K562 (cell line): ENCODE data around the gene ZFAND2B. TPM values are rescaled to one million over a fixed set of nuclear protein-coding genes. Genes with fewer than 3 reads are reported as not detected.

Source experiments
- ETV1 ChIP-seq: fragments of 450-650 bp; conservative IDR thresholded peaks from 2 replicates; pipeline ENCODE4 v1.6.1; 2016; ENCODE audit warnings: missing genetic modification characterization, control low read depth, low read depth, missing compliant biosample characterization
- FOS ChIP-seq: IDR thresholded peaks from 3 replicates; pipeline ENCODE4 v1.6.1; 2011; ENCODE audit not compliant: insufficient read length; ENCODE audit errors: extremely low read depth
- MAFG ChIP-seq: fragments of 450-650 bp; conservative IDR thresholded peaks from 2 replicates; pipeline ENCODE4 v1.6.1; 2016; ENCODE audit warnings: missing genetic modification characterization, missing compliant biosample characterization
- NFE2 ChIP-seq: IDR thresholded peaks from 2 replicates; pipeline ENCODE4 v1.6.1; 2014; ENCODE audit warnings: antibody characterized with exemption, low read depth
- RBBP5 ChIP-seq: fragments of 200-600 bp; sonication (generic); IDR thresholded peaks from 2 replicates; pipeline ENCODE4 v1.6.1; 2012; ENCODE audit warnings: borderline replicate concordance, mild to moderate bottlenecking, low read length, control low read depth, inconsistent platforms; ENCODE audit not compliant: insufficient read depth, poor library complexity, severe bottlenecking
- polyA plus RNA-seq, 8 experiments: library from polyadenylated mRNA; depleted of rRNA in 4 of 8; stranded (reverse) in 5 of 8; unstranded in 3 of 8; fragments of >200 nt; fragmentation: Nextera tagmentation in 2 of 8; fragmentation: Illumina TruSeq in 1 of 8; extraction: Ambion mirVana in 2 of 8; extraction: Trizol in 1 of 8; gene quantifications; 2 replicates each; pipeline versions ENCODE4 v1.2.1 to v1.2.3, GENCODE V29; 2011 to 2014; ENCODE audit warnings: inconsistent platforms in 1 of 8, missing spikeins in 1 of 8
- total RNA-seq, 7 experiments: library from RNA; depleted of rRNA in 6 of 7; stranded (reverse); fragments of >200 nt in 6 of 7; fragmentation: Illumina TruSeq in 2 of 7; extraction: Trizol in 2 of 7; gene quantifications; 2 replicates each; pipeline versions ENCODE4 v1.2.1 to v1.2.3, GENCODE V29; 2011 to 2021; ENCODE audit warnings: low replicate concordance in 1 of 7
- TF ChIP-seq, protein P1 (sequence below): fragments of 450-650 bp; IDR thresholded peaks from 2 replicates; pipeline ENCODE4 v1.6.1; 2016; ENCODE audit warnings: mild to moderate bottlenecking, moderate library complexity
- TF ChIP-seq, protein P2 (sequence below): sonication (generic); formaldehyde crosslinking; IDR thresholded peaks from 2 replicates; pipeline ENCODE4 v1.9.0; 2022; ENCODE audit warnings: mild to moderate bottlenecking, missing genetic modification reagents
- TF ChIP-seq, protein P3 (sequence below): sonication (generic); formaldehyde crosslinking; IDR thresholded peaks from 2 replicates; pipeline ENCODE4 v1.9.0; 2022; ENCODE audit warnings: mild to moderate bottlenecking, missing genetic modification reagents
- TF ChIP-seq, protein P4 (sequence below): sonication (generic); formaldehyde crosslinking; IDR thresholded peaks from 2 replicates; pipeline ENCODE4 v1.8.0; 2022; ENCODE audit warnings: missing genetic modification reagents, mild to moderate bottlenecking, moderate library complexity, borderline replicate concordance
- TF ChIP-seq, protein P5 (sequence below), 2 experiments: IDR thresholded peaks; 2 replicates each; pipeline ENCODE4 v1.6.1; 2011; ENCODE audit warnings: borderline replicate concordance in 1 of 2, control low read depth in 1 of 2, low read depth in 1 of 2, low read length in 1 of 2, mild to moderate bottlenecking in 1 of 2, mixed read lengths in 1 of 2, moderate library complexity in 1 of 2; ENCODE audit not compliant: insufficient read depth in 1 of 2, insufficient read length in 1 of 2, poor library complexity in 1 of 2, severe bottlenecking in 1 of 2; ENCODE audit errors: extremely low read depth in 1 of 2

ZFAND2B gene
- total and polyA plus RNA-seq, 9 of the 15 experiments (the other 6 are each of a cell fraction or from before 2014, with no cell fraction given) = 9.9 to 33.3 (median 26.1) TPM

DNA sequence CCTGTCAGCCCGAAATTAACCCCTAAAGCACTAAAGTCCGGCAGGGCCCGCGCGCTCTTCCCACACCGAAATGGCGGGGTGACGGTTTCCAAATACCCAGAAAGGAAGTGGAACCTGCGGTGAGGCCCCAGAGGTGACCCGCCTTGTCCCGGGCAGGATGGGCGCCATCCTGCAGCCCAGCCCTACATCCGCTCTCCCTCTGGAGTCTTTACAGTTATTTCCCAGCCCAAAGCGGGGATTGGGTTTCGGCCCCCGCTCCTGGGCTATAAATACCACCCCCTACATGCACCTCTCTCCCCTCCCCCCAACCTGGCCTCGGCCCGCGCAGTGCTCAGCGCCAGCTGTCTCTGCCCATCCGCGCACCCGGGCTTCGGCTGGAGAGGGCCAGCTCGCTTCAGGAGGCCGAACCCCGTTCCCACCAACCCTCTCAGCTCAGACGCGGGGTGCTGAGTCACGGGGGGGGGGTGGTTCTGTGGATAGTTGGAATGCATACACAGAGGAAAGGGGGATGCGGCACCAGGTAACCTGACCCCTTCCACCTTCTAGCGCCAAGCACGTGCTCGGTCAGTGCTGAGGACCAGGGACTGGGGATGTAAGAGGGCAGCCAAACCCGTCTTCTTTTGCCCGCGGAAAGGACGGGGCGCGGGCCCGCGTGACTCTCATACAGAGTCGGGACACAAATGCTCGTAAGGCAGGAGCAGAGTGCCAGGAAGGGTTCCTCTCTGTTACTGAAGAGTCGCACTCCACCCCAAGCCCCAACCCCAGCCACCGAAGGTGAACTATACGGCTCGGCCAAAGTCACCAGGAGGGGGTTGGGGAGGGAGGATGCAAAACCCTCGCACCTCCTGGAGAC lies 46.5 kb downstream of the ZFAND2B start, which contains the start of gene TUBA4B (continued):
- TF ChIP-seq, protein P1, sequence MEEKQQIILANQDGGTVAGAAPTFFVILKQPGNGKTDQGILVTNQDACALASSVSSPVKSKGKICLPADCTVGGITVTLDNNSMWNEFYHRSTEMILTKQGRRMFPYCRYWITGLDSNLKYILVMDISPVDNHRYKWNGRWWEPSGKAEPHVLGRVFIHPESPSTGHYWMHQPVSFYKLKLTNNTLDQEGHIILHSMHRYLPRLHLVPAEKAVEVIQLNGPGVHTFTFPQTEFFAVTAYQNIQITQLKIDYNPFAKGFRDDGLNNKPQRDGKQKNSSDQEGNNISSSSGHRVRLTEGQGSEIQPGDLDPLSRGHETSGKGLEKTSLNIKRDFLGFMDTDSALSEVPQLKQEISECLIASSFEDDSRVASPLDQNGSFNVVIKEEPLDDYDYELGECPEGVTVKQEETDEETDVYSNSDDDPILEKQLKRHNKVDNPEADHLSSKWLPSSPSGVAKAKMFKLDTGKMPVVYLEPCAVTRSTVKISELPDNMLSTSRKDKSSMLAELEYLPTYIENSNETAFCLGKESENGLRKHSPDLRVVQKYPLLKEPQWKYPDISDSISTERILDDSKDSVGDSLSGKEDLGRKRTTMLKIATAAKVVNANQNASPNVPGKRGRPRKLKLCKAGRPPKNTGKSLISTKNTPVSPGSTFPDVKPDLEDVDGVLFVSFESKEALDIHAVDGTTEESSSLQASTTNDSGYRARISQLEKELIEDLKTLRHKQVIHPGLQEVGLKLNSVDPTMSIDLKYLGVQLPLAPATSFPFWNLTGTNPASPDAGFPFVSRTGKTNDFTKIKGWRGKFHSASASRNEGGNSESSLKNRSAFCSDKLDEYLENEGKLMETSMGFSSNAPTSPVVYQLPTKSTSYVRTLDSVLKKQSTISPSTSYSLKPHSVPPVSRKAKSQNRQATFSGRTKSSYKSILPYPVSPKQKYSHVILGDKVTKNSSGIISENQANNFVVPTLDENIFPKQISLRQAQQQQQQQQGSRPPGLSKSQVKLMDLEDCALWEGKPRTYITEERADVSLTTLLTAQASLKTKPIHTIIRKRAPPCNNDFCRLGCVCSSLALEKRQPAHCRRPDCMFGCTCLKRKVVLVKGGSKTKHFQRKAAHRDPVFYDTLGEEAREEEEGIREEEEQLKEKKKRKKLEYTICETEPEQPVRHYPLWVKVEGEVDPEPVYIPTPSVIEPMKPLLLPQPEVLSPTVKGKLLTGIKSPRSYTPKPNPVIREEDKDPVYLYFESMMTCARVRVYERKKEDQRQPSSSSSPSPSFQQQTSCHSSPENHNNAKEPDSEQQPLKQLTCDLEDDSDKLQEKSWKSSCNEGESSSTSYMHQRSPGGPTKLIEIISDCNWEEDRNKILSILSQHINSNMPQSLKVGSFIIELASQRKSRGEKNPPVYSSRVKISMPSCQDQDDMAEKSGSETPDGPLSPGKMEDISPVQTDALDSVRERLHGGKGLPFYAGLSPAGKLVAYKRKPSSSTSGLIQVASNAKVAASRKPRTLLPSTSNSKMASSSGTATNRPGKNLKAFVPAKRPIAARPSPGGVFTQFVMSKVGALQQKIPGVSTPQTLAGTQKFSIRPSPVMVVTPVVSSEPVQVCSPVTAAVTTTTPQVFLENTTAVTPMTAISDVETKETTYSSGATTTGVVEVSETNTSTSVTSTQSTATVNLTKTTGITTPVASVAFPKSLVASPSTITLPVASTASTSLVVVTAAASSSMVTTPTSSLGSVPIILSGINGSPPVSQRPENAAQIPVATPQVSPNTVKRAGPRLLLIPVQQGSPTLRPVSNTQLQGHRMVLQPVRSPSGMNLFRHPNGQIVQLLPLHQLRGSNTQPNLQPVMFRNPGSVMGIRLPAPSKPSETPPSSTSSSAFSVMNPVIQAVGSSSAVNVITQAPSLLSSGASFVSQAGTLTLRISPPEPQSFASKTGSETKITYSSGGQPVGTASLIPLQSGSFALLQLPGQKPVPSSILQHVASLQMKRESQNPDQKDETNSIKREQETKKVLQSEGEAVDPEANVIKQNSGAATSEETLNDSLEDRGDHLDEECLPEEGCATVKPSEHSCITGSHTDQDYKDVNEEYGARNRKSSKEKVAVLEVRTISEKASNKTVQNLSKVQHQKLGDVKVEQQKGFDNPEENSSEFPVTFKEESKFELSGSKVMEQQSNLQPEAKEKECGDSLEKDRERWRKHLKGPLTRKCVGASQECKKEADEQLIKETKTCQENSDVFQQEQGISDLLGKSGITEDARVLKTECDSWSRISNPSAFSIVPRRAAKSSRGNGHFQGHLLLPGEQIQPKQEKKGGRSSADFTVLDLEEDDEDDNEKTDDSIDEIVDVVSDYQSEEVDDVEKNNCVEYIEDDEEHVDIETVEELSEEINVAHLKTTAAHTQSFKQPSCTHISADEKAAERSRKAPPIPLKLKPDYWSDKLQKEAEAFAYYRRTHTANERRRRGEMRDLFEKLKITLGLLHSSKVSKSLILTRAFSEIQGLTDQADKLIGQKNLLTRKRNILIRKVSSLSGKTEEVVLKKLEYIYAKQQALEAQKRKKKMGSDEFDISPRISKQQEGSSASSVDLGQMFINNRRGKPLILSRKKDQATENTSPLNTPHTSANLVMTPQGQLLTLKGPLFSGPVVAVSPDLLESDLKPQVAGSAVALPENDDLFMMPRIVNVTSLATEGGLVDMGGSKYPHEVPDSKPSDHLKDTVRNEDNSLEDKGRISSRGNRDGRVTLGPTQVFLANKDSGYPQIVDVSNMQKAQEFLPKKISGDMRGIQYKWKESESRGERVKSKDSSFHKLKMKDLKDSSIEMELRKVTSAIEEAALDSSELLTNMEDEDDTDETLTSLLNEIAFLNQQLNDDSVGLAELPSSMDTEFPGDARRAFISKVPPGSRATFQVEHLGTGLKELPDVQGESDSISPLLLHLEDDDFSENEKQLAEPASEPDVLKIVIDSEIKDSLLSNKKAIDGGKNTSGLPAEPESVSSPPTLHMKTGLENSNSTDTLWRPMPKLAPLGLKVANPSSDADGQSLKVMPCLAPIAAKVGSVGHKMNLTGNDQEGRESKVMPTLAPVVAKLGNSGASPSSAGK = peak; percentile 78
- no peak for TF ChIP-seq FOS
- TF ChIP-seq, protein P2, sequence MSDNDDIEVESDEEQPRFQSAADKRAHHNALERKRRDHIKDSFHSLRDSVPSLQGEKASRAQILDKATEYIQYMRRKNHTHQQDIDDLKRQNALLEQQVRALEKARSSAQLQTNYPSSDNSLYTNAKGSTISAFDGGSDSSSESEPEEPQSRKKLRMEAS (CRISPR knock-in tag) = peak; percentile 71
- TF ChIP-seq, protein P3, sequence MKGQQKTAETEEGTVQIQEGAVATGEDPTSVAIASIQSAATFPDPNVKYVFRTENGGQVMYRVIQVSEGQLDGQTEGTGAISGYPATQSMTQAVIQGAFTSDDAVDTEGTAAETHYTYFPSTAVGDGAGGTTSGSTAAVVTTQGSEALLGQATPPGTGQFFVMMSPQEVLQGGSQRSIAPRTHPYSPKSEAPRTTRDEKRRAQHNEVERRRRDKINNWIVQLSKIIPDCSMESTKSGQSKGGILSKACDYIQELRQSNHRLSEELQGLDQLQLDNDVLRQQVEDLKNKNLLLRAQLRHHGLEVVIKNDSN (CRISPR knock-in tag) = no peak
- TF ChIP-seq, protein P4, sequence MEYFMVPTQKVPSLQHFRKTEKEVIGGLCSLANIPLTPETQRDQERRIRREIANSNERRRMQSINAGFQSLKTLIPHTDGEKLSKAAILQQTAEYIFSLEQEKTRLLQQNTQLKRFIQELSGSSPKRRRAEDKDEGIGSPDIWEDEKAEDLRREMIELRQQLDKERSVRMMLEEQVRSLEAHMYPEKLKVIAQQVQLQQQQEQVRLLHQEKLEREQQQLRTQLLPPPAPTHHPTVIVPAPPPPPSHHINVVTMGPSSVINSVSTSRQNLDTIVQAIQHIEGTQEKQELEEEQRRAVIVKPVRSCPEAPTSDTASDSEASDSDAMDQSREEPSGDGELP (CRISPR knock-in tag) = peak; percentile 59; the same call in 1 of the 2 replicates
- peak; percentile 79 for TF ChIP-seq NFE2
- TF ChIP-seq MAFG (tag) = peak; percentile 63
- TF ChIP-seq ETV1 (tag) = 0 out of 2 replicates have a peak, but pooled peaks have one; percentile 4
- peak; percentile 41 for TF ChIP-seq RBBP5
- TF ChIP-seq, protein P5, sequence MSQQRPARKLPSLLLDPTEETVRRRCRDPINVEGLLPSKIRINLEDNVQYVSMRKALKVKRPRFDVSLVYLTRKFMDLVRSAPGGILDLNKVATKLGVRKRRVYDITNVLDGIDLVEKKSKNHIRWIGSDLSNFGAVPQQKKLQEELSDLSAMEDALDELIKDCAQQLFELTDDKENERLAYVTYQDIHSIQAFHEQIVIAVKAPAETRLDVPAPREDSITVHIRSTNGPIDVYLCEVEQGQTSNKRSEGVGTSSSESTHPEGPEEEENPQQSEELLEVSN (IDR thresholded peaks at IDR 0.05; ENCODE audit: borderline replicate concordance in 1 of 2, extremely low read depth in 1 of 2, insufficient read depth in 1 of 2, insufficient read length in 1 of 2, low read depth in 1 of 2, low read length in 1 of 2, poor library complexity in 1 of 2, severe bottlenecking in 1 of 2) = peak; percentile 31 to 62
